Measurements from ENCODE around the gene TNNI2. TPM values are rescaled to one million over a fixed set of nuclear protein-coding genes. Genes with fewer than 3 reads are reported as not detected.

Gene TNNI2
- total RNA-seq, 4 donors from 2014 or later: 1.8 to 12.6 TPM; not detected in 2

DNA sequence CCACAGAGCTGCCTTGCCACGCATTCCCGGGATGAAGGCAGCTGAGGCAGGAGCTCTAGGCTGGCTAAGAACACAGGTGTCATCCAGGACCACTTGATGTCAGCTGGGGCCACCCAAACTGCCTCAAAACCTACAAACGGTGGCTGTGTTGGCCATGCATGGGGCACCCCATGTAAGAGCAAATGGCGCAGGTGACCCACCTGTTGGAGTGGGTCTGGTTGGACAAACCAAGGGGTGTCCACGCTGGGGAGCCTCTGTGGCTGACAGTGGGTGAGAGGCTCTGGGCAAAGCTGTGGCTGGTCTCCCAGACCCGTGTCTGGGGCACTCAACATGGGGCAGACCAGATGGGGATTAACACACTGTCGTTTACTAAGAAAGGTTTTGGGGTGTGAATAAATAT lies 23.0 kb upstream of the TNNI2 start:
- TF ChIP-seq, protein P1, sequence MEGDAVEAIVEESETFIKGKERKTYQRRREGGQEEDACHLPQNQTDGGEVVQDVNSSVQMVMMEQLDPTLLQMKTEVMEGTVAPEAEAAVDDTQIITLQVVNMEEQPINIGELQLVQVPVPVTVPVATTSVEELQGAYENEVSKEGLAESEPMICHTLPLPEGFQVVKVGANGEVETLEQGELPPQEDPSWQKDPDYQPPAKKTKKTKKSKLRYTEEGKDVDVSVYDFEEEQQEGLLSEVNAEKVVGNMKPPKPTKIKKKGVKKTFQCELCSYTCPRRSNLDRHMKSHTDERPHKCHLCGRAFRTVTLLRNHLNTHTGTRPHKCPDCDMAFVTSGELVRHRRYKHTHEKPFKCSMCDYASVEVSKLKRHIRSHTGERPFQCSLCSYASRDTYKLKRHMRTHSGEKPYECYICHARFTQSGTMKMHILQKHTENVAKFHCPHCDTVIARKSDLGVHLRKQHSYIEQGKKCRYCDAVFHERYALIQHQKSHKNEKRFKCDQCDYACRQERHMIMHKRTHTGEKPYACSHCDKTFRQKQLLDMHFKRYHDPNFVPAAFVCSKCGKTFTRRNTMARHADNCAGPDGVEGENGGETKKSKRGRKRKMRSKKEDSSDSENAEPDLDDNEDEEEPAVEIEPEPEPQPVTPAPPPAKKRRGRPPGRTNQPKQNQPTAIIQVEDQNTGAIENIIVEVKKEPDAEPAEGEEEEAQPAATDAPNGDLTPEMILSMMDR (IDR thresholded peaks at IDR 0.05; ENCODE audit: low read depth): no peak

DNA sequence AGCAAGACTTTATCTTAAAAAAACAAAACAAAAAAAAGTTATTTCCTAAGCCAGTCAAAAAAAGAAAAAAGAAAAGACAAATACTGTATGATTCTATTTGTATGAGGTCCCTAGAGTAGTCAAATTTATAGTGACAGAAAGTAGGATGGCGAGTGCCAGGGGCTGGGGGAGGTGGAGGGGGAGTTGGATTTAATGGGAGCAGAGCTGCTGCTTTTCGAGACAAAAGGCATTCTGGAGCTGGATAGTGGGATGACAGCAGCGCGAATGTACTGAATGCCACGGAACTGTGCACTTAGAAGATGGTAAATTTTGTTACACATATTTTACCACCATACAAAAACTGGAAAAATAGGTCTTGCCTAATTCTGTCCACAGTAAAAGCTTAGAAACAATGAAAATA lies 21.8 kb upstream of the TNNI2 start:
- TF ChIP-seq, protein P1 (IDR thresholded peaks at IDR 0.05; ENCODE audit: low read depth): no peak

DNA sequence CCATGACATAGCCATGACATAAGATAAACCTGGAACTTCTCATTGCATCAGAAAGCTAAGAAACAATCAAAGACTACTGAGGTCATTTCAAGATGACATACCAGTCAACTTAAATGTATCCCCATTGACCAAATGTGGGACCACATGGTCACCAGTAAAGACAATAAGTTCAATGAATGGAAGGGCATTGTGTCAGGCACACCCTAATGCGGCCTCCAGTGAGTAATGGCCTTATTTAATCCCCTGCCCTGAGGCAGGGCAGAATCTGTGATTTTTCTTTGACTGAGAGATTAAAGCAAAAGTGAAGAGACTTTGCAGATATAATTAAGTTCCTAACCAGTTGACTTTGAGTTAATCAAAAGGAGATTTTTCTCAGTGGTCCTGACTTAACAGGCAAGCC lies 21.3 kb upstream of the TNNI2 start:
- TF ChIP-seq, protein P1 (IDR thresholded peaks at IDR 0.05; ENCODE audit: low read depth): no peak

DNA sequence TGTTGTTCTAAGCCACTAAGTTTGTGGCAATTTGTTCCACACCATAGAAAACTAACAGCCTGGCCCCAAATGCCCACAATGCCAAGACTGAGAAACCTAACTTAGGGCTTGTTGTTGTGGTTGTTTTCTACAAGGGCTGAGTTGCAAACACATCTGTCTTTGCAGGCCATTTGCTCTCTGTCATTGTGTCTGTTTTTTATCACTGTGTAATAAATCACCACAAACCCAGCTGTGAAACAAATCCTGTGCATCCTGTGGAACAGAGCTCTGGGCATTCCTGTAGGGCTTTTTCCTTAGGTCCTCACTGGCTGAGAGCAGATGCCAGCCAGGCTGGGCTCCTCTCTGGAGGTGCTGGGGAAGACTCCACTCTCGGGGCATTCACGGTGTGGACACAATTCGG lies 19.7 kb upstream of the TNNI2 start:
- TF ChIP-seq, protein P1 (IDR thresholded peaks at IDR 0.05; ENCODE audit: low read depth): no peak

DNA sequence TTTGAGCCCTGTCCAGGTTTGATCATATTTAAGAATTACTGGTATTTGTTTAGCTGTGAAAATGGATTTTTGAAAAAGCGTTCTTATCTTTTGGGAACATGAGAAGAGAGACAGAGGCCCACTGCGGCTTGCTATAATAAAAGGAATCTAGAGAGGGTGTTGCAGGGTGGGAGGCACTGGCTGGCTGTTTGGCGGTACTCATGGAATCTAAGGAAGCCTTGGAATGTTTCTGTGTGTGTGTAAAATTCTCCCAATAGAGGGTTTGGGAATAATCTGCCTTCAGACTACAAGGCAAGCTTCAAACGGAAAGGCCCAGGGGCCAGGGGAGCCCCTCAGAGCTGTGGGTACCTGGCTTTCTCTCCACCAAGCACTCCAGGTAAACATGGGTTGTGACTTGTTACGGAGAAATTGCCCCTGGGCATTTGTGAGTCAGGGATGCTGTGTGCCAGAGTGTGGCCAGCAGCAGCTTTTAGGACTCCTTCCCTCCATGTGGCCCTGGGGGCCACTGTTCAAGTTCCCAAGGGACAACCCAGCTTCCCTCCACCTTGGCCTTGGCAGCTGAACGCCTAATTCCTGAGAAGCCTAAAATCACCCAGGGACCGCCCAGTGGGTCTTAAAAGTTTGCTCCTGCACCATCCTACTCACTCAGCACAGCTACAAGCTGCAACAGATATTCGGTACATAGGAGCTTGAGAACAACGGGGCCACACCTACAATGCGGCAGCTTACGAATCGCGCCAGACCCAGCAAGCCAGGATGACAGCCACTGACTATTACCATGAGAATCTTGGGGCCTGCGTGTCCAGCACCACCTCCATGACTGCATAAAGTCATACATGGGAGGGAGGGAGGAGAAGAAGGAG lies 18.1 kb upstream of the TNNI2 start:
- TF ChIP-seq, protein P1 (IDR thresholded peaks at IDR 0.05; ENCODE audit: low read depth): no peak

DNA sequence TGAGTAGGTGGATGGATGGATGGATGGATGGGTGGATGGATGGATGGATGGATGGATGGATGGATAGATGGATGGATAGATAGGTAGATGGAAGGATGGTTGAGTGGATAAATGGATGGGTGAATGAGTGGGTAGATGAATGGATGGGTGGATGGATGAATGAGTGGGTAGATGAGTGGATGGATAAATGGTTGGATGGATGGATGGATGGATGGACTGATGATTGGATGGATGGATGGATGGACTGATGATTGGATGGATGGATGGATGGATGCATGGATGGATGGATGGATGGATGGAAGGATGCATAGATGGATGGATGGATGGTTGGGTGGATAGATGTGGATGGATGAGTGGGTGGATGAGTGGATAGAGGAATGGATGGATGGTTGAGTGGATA lies 17.2 kb upstream of the TNNI2 start:
- TF ChIP-seq, protein P1 (IDR thresholded peaks at IDR 0.05; ENCODE audit: low read depth): no peak

DNA sequence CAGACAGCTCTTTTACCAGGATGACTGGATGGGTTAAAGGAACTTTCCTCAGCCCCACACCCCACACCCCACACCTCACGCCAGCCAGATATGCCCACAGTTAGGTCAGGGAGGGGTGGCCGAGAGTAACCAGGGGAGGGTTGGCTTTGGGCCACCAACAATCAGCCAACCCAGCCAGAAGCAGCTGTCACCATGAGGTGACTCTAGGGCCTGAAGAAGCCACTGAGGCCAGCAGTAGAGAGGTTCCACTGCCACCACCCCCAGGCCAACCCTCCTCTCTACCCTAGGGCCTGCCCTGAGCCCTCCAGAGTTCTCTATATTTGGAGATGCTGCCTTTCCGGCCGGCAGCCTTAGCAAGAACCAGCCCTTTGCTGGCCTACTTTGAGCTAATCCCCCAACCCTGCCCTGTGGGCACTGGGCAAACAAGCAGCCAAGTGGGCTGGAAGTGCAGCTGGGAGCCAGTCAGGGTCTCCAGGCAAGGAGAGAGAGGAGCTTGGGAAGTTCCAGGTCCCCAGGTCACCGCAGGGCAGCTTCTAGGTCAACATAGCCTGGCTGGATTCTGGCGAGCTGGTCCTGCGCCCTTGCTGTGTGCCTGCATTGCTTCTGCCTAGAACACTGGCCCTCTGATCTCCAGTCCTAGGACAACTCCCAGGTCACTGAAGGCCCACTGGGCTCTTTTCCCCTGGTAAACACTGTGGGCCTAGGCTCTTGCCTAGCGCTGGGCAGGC lies 16.0 kb upstream of the TNNI2 start:
- TF ChIP-seq, protein P1 (IDR thresholded peaks at IDR 0.05; ENCODE audit: low read depth): no peak

All from subcutaneous adipose tissue (tissue), 4 donors.